Activated CD8-positive, alpha-beta memory T cell treated with anti-CD3 and anti-CD28 coated beads, Interleukin-2, amount 10 ng/mL, durations not matched to agents 7 days and 5 days (primary cell): Measurements from ENCODE around the gene KCND3. TPM values are rescaled to one million over a fixed set of nuclear protein-coding genes. Genes with fewer than 3 reads are reported as not detected.
A peak's percentile ranks its signal among the peaks of the same experiment; 100 is the strongest.

Source experiments
- ATAC-seq: fragments of 150-1000 bp; cut with Tn5 transposase; one replicate; pipeline ENCODE4 v1.10.0; 2021; ENCODE audit warnings: moderate library complexity
- CTCF ChIA-PET: fragments of 350-600 bp; sonication (Branson Sonifier 250); formaldehyde crosslinking; loops from one replicate; lab custom pipeline; 2021; ENCODE audit warnings: antibody characterized with exemption; lab: Charles Lee
- DNase-seq: peaks from one replicate; pipeline ENCODE4 v3.0.0-alpha.2; 2020
- H3K27ac Mint-ChIP-seq: one replicate; pipeline ENCODE4 v1.8.0; 2021; ENCODE audit warnings: mild to moderate bottlenecking, mixed read lengths
- H3K27me3 Mint-ChIP-seq: one replicate; pipeline ENCODE4 v1.8.0; 2021; ENCODE audit warnings: mixed read lengths
- H3K36me3 Mint-ChIP-seq: one replicate; pipeline ENCODE4 v1.8.0; 2021; ENCODE audit warnings: mild to moderate bottlenecking, mixed read lengths
- H3K4me1 Mint-ChIP-seq: one replicate; pipeline ENCODE4 v1.8.0; 2021; ENCODE audit warnings: mixed read lengths
- H3K4me3 Mint-ChIP-seq: one replicate; pipeline ENCODE4 v1.8.0; 2021; ENCODE audit warnings: mild to moderate bottlenecking, moderate library complexity, mixed read lengths
- H3K9me3 Mint-ChIP-seq: one replicate; pipeline ENCODE4 v1.8.0; 2022; ENCODE audit warnings: low read depth, mixed read lengths
- total RNA-seq, 2 experiments: library from RNA; stranded (reverse); gene quantifications; one replicate each; pipeline ENCODE4 v1.2.3, GENCODE V29; 2021

KCND3 gene
- total RNA-seq, 2 experiments from 2014 or later, result not detected

DNA sequence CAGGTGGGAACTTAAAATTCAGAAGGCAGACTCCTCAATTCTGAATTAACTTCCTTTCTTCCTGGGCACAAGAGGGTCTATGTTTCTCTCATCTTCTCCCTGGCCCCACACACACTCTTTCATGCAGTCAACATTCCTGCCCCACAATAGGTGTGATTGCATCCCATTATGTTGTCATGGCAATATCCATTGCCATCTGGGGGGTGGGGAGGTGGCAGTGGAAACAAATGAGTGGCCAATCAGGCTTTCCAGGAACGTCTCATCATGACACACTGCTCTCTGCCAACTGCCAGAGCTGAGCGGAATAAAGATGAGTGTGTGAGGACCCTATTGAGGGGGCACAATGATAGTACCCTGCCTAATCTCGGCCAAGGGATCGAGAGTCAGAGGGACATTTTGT, 80.4 kb downstream of the KCND3 start:
- Mint-ChIP-seq H3K4me3 (no peak overlapping the region), H3K27me3 (peaks cover 32% of the 10 kb centered on the region), H3K27ac (no peak overlapping the region), H3K36me3 (no peaks in the 10 kb centered on the region), H3K9me3 (no peaks in the 10 kb centered on the region), H3K4me1 (peaks cover 22% of the 10 kb centered on the region)
- CTCF ChIA-PET, result no interaction called here
- no peak for ATAC-seq
- DNase-seq, result no peak

DNA sequence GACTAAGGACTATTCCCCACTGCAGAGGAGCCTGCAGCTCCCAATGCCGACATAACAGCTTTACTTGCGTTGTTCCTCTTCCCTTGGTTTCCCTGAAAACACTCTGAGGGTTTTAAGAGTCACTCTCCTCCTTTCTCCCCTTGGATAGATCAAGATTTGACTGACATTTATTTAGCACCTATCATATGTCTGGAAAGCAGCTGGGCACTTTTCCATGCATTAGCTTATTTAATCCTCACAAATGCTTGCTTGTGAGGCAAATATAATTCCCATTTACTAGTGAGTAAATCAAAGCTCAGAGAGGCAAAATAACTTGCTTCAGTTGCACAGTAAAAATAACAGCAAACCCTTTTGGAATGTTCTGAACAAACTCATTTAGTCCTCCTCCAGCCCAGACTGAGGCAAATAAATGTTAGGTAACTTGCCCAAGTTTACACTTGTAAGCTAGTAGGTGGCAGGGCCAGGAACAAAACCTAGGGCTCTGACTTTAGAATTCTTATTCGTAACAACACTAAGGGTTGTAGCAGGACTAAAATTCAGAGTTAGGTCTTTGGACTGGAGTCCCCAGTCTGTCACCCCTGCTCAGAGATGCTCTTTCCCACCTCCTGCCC, 81.4 kb downstream of the KCND3 start:
- H3K27me3 Mint-ChIP-seq, result peaks cover 28% of the 10 kb centered on the region
- ATAC-seq, result no peak
- CTCF ChIA-PET, result no interaction called here

DNA sequence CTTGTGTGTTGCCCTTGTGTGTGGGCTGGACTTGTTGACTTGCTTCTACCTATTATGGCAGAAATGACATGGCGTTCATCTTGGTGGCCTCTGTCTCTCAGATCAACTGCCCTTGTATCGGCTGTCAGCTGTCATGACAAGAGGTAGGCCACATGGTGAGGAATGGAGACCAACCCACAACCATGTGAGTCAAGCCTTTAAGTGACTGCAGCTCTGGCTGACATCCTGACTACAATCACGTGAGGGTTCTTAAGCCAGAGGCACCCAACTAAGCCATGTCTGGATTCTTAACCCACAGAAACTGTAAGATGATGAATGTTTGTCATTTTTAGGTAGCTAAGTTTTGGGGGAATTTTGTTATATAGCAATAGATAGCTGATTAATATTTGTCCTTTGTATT, 82.1 kb downstream of the KCND3 start:
- peaks cover 22% of the 10 kb centered on the region for H3K4me1 Mint-ChIP-seq
- DNase-seq (no peak), ATAC-seq (no peak)
- H3K36me3 Mint-ChIP-seq, result no peaks in the 10 kb centered on the region
- H3K27ac Mint-ChIP-seq, result no peak overlapping the region
- CTCF ChIA-PET, result no interaction called here
- H3K4me3 Mint-ChIP-seq, result no peak overlapping the region
- peaks cover 28% of the 10 kb centered on the region for H3K27me3 Mint-ChIP-seq
- no peaks in the 10 kb centered on the region for H3K9me3 Mint-ChIP-seq

More for the DNA sequence above, 81.4 kb downstream of the KCND3 start:
- no peaks in the 10 kb centered on the region for H3K36me3 Mint-ChIP-seq
- no peak overlapping the region for H3K4me3 Mint-ChIP-seq
- no peak overlapping the region for H3K27ac Mint-ChIP-seq
- peaks cover 22% of the 10 kb centered on the region for H3K4me1 Mint-ChIP-seq
- no peaks in the 10 kb centered on the region for H3K9me3 Mint-ChIP-seq
- no peak for DNase-seq

DNA sequence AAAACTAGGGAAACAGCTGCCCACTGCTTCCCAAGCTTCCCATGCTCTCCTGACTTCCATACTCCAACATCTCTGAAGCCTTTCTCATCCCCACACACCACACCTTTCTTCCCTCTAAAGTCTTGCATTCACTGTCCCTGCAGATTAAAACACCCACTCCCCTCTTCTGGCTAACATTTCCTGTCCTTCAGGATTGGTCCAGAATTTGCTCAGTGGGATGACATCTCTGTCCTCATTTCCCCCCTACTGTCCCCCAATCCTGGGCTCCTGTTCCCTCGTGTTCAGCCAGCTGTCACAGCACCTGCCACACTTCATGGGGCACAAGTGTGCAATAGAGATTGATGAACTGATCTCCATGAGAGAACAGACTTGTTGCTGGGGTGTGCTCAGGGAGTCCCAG, 82.7 kb downstream of the KCND3 start:
- DNase-seq, result no peak
- Mint-ChIP-seq H3K4me3 (no peak overlapping the region), H3K9me3 (no peaks in the 10 kb centered on the region), H3K4me1 (peaks cover 22% of the 10 kb centered on the region), H3K27ac (no peak overlapping the region), H3K27me3 (peaks cover 28% of the 10 kb centered on the region), H3K36me3 (no peaks in the 10 kb centered on the region)
- CTCF ChIA-PET, result no interaction called here
- no peak for ATAC-seq

DNA sequence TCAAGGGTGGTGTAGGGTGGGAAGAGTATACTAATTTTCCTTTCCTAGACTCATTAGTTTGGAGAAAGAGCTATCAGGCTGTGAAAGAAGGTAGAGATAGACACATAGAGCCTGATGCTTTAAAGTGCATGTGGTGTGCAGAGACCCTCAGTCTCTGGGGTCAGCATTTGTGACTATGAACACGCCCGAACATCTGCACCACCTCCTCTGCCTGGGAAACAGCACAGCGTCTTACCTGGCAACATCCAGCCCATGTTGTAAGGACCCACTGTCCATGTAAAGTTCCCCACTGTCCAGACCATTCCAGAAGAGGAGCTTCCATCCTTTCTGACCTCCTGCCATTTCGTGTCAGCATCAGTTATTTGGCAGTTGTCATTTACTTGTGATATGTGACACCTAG, 83.4 kb downstream of the KCND3 start:
- Mint-ChIP-seq H3K27me3 (peaks cover 27% of the 10 kb centered on the region), H3K4me3 (no peak overlapping the region), H3K36me3 (no peaks in the 10 kb centered on the region), H3K4me1 (peaks cover 22% of the 10 kb centered on the region), H3K9me3 (no peaks in the 10 kb centered on the region), H3K27ac (no peak overlapping the region)
- DNase-seq (no peak), ATAC-seq (no peak)
- CTCF ChIA-PET, result no interaction called here

DNA sequence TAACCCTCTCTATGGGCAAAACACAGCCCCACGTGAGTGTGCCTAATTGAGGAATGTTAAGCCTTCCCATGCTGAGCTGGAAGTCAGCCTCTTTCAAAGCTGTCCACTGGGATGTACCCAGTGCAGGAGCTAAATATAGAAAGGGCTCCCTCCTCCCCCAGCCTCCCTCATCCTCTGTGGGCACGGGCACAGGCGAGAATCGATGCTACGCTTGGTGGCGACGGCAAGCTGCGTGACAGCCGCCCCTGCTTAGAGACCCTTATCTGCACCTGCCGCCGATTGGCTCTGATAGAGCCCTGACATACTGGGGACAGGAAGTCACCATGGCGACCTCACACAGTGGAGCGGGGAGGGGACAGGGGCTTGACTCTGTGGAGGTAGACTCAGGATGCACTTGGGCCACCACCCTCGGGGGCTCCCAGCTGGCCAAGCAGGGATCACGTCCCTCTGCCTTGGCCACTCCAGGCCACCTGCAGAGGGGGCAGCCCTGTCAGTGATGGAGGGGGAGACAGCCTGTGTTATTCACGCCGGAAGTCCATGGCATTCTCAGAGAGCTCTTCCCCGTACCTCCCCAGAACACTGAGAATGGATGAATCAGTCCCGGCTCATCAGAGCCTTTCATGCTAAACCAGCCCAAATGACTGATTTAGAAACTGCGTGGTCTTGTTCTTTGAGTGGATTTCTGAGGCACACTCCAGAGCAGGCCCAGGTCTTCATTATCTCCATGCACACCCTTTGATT, 84.8 kb downstream of the KCND3 start:
- Mint-ChIP-seq H3K36me3 (no peaks in the 10 kb centered on the region), H3K27ac (no peak overlapping the region), H3K9me3 (no peaks in the 10 kb centered on the region), H3K27me3 (peaks cover 21% of the 10 kb centered on the region), H3K4me1 (peaks cover 22% of the 10 kb centered on the region), H3K4me3 (no peak overlapping the region)
- ATAC-seq, result peak; percentile 83
- CTCF ChIA-PET, result no interaction called here
- DNase-seq, result peak; percentile 51

DNA sequence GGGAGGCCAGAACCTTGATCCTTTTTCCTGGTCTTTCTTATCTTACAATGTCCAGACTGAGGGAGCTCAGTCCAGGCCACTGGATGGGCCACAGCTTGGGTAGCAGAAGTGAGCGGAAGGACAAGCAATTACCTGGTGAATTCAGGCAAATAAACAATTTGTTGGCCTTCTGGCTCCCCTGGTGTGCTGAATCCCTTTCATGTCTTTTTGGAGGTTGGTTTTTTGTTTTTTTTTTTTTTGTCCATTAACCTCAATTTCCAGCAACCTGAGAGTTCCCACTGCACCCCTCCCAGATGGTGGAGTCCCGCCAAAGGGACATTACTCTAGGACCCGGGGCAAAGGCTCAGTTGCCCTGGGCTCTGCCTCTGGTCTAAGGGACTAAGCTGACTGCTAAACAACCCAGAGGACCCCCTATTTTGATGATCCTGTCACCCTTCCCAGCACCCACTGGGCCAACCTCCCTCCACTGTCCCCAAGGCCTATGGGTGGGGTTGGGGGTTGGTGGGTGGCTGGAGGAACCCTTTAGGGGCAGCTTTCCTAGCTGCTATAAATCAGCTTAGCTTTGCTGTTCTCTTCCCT, 85.5 kb downstream of the KCND3 start:
- peaks cover 21% of the 10 kb centered on the region for H3K27me3 Mint-ChIP-seq
- H3K9me3 Mint-ChIP-seq, result no peaks in the 10 kb centered on the region
- no peak overlapping the region for H3K4me3 Mint-ChIP-seq
- no peaks in the 10 kb centered on the region for H3K36me3 Mint-ChIP-seq
- ATAC-seq, result no peak
- CTCF ChIA-PET, result no interaction called here
- H3K4me1 Mint-ChIP-seq, result peaks cover 22% of the 10 kb centered on the region
- DNase-seq, result no peak
- no peak overlapping the region for H3K27ac Mint-ChIP-seq

DNA sequence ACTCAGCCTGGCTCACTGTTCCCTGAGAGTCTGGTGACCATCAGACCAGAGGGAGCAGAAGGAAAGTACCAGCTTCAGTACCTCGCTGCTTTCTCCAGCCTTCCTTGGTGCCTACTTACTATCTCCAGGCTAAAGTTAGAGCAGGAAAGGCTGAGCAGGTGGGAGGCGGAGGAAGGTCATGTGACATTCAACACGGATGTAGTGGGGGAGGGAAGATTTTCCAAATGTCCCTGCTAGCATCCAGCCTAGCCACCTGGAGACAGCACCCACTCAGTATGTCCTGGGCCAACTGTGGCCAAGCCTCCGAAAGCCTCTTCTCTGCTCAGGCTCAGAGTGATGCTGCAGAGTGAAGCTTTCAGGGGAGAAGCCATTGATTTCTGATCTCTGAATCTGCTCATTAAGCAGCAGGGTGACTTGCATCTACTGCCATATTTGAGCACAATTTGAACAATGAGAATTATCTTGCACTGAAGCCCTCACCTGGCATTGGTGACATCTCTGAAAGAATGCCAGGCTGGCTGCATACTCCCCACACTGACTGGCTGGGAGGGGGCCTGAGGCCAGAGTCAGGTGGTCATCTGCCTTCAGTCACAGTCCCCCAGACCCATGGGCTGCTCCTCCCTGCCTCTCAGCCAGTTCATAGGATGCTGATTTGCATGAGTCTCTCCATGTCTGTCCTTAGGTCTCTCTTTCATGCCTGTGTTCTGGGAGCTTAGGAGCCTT, 86.2 kb downstream of the KCND3 start:
- CTCF ChIA-PET, result no interaction called here
- no peak for ATAC-seq
- no peaks in the 10 kb centered on the region for H3K9me3 Mint-ChIP-seq
- no peak for DNase-seq
- peaks cover 20% of the 10 kb centered on the region for H3K4me1 Mint-ChIP-seq
- no peak overlapping the region for H3K27ac Mint-ChIP-seq
- no peaks in the 10 kb centered on the region for H3K36me3 Mint-ChIP-seq
- no peak overlapping the region for H3K4me3 Mint-ChIP-seq
- peaks cover 19% of the 10 kb centered on the region for H3K27me3 Mint-ChIP-seq

DNA sequence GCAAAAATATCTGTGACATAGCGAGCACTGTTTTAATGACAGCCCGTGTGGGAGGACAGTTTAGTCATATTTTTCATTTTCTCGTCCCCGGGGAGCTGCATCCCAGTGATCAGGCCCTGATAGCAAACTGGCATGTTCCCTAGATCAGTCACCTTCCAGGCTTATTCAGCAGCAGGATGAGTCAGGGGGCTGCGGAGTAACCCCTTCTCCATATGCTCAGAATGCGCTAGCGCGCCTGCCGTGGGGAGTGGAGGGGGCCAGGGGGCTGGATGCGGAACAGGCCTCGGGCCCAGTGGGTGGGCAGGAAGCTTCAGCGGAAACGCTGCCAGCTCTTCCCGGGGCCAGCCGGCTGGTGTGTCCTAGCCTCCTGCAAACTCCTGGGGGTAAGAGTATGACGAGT, 94.0 kb downstream of the KCND3 start:
- Mint-ChIP-seq H3K9me3 (no peaks in the 10 kb centered on the region), H3K4me3 (no peak overlapping the region), H3K27me3 (peaks cover 7% of the 10 kb centered on the region), H3K4me1 (no peaks in the 10 kb centered on the region), H3K36me3 (no peaks in the 10 kb centered on the region), H3K27ac (no peak overlapping the region)
- no peak for DNase-seq
- ATAC-seq, result no peak
- CTCF ChIA-PET, result interaction anchor here (0.6 kb wide), 1 partner anchor 29 kb away, joined by 3 read pairs; no protein-coding TSS in a partner anchor

DNA sequence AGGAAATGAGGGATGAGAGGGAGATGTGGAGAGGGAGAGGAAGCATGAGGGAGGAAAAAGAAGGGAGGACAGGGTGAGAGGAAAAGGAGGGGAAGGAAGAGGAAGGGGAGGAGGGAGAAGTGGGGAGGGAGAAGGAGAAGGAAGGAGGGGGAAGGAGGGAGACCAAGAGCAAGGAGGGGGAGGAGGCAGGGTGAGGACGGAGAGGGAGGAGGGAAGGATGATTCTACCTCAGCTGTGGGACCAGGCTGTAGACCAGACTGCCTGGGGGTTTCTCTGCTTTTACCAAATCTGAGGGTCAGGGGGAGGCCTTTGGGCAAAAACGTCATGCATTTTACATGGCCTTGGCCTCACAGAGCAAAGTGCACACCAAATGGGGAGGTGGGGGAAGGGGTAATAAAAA, 94.5 kb downstream of the KCND3 start:
- Mint-ChIP-seq H3K27me3 (peaks cover 4% of the 10 kb centered on the region), H3K27ac (no peak overlapping the region), H3K9me3 (no peaks in the 10 kb centered on the region), H3K4me1 (no peaks in the 10 kb centered on the region), H3K4me3 (no peak overlapping the region), H3K36me3 (no peaks in the 10 kb centered on the region)
- no peak for ATAC-seq
- CTCF ChIA-PET, result no interaction called here
- DNase-seq, result no peak

DNA sequence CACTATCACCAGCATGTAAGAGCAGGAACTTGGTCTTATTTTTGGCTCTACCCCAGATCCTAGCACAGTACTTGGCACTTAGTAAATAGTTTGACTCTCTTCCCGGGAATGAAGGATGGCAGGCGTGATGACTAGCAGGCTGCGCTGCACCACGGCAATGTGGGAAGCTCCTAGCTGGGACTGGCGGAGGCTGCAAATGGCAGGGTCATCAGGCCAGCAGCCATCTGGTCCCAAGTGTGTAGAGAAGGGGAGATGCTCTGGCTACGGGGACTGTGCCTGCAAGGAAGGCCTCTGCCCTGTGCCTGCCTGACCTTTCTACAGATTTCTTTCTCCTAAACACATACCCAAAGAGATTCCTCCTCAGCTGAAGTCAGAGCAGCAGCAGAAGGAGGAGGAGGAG, 95.0 kb downstream of the KCND3 start:
- Mint-ChIP-seq H3K36me3 (no peaks in the 10 kb centered on the region), H3K9me3 (no peaks in the 10 kb centered on the region), H3K4me1 (no peaks in the 10 kb centered on the region), H3K27ac (no peak overlapping the region), H3K4me3 (no peak overlapping the region), H3K27me3 (peaks cover 3% of the 10 kb centered on the region)
- no peak for ATAC-seq
- no peak for DNase-seq
- CTCF ChIA-PET, result no interaction called here

DNA sequence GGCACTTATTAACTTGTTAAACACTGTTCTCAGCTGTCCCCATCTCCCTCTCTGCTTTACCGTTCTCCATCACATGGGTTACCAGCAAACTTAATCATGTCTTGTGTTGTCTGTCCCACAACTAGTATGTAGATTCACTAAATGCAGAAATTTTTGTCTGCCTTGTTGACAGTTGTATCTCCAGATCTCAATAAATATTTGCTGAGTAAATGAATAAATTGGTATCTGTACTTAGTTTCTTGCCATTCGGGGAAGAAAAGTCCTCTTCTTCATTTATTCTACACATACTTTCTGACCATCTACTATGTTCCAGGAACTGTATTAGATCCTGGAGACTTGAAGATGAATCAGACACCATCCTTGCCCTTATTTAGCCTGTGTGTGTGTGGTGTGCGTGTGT, 97.9 kb downstream of the KCND3 start:
- Mint-ChIP-seq H3K27ac (no peak overlapping the region), H3K36me3 (no peaks in the 10 kb centered on the region), H3K4me1 (peaks cover 5% of the 10 kb centered on the region), H3K4me3 (no peak overlapping the region), H3K9me3 (no peaks in the 10 kb centered on the region), H3K27me3 (peaks cover 17% of the 10 kb centered on the region)
- ATAC-seq (no peak), DNase-seq (no peak)
- CTCF ChIA-PET, result no interaction called here

DNA sequence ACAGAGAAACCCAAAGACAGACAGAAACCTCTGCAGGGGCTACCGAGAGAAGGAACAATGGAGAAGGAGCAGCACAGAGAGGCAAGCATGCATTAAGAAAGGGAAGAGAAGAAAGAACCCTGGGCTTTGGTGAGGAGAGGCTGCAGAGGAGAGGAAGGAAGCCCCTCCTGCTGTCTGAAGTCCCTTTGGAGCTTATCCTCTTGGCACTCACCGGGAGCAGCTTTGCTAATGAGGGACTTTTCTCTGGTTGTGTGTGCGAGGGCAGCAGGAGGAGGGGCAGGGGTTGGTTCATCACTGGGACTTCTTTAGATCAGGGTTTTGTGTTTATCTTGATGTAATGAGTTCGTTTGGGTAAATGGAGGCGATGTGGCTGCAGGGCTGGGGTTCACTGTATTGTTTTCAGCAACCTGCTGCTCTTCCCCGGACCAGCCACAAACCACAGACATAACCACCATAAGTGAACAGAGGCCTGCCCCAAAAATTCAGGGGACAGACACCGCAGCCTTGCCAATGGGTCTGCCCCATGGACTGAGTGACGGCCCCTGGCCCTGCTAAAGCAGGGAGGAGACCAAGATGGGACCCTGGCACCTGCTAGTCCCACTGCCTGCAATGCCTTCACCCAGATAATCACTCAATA, 100.6 kb downstream of the KCND3 start:
- H3K36me3 Mint-ChIP-seq, result no peaks in the 10 kb centered on the region
- ATAC-seq (no peak), DNase-seq (no peak)
- CTCF ChIA-PET, result no interaction called here
- no peaks in the 10 kb centered on the region for H3K9me3 Mint-ChIP-seq
- H3K27ac Mint-ChIP-seq, result no peak overlapping the region
- peaks cover 18% of the 10 kb centered on the region for H3K27me3 Mint-ChIP-seq
- H3K4me3 Mint-ChIP-seq, result no peak overlapping the region
- H3K4me1 Mint-ChIP-seq, result peaks cover 5% of the 10 kb centered on the region
